HG02678 (cell line): ENCODE data around the gene POMGNT1.
A peak's percentile ranks its signal among the peaks of the same experiment; 100 is the strongest.
"Not testable (repeated sequence)": the region's sequence is repeated elsewhere in the genome, so short reads cannot be mapped to it uniquely, and the experiment has no call there.

Experiments used
- ATAC-seq: cut with Tn5 transposase; IDR thresholded peaks from one replicate; pipeline ENCODE4 v1.9.1; 2021; ENCODE audit warnings: mild to moderate bottlenecking, moderate library complexity; ENCODE audit not compliant: unreplicated experiment

Gene POMGNT1

DNA sequence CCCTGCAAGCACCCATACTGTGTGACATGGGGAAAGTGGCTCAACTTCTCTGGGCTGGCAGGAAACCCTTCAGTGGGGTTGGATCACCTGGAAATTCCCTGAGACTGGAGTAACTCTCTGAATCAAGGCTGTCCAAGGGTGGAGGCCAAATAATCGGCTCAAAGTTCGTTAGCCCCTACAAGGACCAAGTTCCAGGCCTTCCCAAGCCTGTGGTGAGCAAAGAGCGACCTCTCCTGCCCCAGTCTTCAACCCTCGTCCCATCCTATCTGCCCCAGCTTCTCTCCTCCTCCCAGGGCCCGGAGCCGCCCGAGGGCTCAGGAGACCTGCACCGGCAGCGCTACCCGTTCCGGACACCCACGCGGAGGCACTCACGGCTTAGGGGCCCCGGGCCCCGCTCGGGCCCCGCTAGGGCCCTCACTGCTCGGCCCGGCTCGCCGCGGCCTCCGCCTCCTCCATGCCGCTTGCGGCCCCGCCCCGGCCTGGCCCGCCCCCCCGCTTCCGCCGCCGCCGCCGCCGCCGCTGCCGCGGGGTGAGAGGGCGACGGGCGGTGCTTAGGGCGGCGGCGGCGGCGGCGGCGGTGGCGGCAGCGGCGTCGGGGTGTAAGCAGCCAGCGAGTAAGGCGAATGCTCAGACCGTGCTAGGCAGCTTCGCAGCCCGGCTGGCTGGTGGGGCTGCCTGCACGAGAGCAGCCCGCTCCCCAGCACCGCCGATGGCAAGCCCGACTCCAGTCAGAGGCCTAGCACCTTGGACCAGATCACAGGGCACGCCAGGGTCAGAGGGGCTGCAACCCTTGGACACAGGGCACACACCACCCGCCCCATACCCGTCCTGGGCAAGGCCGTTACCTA is at the start of gene POMGNT1:
Gene POMGNT1 (minus strand): TSS at position 471 of the 848 bp plus-strand sequence. CDS start 613 bp downstream, outside the sequence.
- ATAC-seq, result peak; percentile 91

DNA sequence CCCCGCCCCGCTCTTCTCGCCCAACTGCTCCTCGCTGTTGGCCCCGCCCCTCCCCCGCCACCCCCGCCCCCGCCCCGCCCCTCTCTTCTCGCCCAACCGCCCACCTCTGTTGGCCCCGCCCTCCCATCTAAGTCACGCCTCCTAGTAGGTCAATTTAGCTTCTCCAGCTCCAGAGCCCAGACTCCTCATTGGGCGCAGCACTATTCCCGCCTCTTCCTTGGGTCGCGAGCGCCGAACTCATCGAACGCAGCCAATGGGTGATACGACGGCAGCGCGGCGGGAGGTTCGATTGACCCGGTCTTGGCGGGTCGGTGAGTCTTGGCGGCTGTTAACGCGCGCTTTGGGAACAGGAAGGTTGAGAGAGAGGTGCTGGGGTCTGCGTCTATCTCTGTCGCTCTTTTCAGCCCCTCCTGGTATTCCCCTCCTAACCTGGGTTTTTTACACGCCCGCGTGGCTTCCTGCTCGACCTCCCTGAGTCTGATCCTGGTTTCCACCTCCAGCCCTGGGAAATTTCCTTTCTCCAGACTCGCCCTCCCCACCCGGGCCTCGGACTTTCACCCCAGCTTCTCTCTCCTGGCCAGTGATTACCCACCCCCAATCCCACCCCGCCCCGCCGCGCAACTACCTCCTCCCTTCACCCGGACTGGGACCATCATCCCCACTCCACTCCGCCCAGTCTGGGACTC is 49.3 kb upstream of the POMGNT1 start, which contains the start of gene RAD54L:
Gene RAD54L (plus strand): TSS at position 328 of the 686 bp plus-strand sequence. CDS start 643 bp downstream, outside the sequence.
- peak; percentile 91 for ATAC-seq

DNA sequence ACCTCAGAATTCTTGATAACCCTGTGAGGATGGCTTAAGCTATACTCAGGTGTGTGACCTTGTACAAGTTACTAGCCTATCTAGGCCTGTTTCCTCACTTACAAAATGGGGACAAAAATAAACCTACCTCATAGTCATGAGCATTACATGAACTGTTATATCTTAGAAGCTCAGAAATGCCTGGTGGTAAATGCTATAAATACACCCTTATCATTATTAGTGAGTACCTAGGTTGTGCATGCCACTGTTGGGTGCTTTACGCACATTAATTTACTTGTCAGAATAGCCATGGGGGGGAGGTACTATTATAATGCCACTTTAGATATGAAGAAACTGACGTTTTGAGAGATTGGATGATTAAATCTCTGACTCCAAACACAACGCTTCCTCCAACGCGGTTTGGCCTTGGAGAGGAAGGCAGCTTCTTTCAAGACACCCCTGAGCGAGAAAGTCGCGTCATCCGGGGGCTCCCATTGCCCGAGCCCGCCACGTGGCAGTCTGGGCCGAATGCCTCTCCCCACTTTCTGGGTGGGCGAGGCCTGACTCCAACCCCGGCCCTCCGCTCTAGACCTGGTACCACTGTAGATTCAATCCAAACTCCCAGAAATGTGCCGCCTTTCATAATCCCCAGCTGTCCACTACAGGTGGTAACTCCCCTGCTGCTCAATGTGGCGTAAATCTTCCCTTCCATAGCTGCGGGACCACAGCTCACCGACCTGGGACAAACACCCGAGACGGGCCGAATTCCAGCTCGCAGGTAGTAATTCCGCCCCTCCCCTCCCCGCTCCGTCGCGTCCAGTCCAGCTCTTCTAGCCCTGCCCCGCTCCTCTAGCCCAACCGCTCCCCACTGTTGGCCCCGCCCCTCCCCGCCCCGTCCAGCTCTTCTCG is 48.6 kb upstream of the POMGNT1 start:
- peak; percentile 56 for ATAC-seq

DNA sequence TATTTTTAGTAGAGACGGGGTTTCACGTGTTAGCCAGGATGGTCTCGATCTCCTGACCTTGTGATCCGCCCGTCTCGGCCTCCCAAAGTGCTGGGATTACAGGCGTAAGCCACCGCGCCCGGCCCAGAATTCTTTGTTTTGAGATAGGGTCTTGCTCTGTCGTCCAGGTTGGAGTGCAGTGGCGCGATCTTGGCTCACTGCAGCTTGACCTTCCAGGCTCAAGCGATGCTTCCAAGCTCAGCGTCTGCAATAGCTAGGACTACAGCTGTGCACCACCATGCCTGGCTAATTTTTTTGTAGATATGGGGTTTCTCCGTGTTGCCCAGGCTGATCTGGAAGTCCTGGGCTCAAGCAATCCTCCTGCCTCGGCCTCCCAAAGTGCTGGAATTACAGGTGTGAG is 47.9 kb upstream of the POMGNT1 start:
- ATAC-seq, result not testable (repeated sequence)

DNA sequence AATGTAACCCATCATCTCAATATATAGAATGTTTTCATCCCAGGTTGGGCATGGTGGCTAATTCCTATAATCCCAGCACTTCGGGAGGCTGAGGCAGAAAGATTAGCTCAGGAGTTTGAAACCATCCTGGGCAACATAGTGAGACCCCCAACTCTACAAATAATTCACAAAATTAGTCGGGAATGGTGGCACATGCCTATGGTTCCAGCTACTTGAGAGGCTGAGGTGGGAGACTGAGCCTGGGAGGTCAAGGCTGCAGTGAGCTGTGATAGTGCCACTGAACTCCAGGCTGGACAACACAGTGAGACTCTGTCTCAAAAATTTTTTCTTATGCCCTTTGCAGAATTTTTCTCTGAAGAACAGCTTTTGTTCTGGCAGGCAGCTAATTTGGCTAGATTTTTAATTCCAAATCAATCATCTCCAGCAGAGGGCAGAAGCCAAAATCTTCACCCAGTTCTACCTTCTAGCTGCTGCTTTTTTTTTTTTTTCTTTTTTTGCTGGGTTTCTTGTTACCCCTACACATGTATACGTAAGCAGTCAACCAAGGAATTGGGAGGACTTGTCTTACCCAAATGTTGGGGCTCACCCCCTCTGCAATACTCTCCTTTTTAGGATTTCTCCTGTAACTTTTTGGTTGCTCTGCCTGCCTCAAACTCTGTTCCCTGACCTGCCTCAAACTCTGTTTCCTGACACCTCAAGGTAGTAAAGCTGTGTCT is 46.6 kb upstream of the POMGNT1 start:
- ATAC-seq, result no peak

DNA sequence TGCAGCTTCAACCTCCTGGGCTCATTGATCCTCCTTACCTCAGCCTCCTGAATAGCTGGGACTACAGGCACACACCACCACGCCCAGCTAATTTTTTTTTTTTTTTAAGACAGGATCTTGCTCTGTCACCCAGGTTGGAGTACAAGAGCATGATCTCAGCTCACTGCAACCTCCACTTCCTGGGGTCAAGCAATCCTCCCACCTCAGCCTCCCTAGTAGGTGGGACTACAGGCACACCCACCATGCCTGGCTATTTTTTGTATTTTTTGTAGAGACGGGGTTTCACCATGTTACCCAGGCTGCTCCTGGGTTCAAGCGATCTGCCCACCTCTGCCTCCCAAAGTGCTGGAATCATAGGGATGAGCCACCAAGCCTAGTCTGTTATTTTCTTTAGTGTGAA is 45.6 kb upstream of the POMGNT1 start:
- ATAC-seq, result not testable (repeated sequence)

DNA sequence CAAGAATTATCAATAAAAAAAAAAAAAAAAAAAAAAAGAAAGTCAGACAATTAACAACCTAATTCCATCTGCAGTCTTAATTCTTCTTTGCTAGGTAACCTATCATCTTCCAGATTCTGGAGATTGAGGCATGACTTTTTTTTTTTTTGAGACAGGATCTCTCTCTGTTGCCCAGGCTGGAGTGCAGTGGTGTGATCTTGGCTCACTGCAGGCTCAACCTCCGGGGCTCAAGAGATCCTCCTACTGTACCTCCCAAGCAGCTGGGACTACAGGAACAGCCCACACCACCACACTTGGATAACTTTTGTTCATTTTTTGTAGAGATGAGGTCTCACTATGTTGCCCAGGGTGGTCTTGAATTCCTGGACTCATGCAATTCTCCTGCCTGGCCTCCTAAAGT is 44.7 kb upstream of the POMGNT1 start:
- no peak for ATAC-seq

DNA sequence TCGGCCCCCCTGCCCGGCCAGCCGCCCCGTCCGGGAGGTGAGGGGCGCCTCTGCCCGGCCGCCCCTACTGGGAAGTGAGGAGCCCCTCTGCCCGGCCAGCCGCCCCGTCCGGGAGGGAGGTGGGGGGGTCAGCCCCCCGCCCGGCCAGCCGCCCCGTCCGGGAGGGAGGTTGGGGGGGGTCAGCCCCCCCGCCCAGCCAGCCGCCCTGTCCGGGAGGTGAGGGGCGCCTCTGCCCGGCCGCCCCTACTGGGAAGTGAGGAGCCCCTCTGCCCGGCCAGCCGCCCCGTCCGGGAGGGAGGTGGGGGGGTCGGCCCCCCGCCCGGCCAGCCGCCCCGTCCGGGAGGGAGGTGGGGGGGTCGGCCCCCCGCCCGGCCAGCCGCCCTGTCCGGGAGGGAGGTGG is 43.5 kb upstream of the POMGNT1 start:
- ATAC-seq, result not testable (repeated sequence)

DNA sequence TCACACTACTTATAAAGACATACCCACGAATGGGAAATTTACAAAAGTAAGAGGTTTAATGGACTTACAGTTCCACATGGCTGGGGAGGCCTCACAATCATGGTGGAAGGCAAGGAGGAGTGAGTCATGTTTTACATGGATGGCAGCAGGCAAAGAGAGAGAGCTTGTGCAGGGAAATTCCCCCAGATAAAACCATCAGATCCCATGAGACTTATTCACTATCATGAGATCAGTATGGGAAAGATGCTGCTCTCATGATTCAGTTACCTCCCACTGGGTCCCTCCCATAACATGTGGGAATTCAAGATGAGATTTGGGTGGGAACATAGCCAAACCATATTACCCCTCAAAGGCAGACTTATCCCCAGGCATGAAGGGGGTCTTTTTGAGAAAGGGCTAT is 40.6 kb upstream of the POMGNT1 start:
- ATAC-seq, result not testable (repeated sequence)

DNA sequence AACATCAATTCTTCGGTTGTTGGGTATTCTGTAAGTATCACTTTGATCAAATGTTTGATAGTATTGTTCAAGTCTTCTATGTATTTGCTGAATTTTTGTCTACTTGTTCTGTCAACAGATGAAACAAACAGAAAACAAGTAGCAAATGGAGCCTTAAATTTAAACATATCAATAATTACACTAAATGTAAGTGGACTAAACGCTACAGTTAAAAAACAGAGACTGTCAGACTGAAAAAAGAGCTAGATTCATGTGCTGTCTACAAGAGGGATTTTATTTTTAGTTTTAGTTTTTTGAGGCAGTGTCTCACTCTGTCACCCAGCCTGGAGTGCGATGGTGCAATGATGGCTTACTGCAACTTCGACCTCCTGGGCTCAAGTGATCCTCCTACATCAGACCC is 38.6 kb upstream of the POMGNT1 start:
- no peak for ATAC-seq

DNA sequence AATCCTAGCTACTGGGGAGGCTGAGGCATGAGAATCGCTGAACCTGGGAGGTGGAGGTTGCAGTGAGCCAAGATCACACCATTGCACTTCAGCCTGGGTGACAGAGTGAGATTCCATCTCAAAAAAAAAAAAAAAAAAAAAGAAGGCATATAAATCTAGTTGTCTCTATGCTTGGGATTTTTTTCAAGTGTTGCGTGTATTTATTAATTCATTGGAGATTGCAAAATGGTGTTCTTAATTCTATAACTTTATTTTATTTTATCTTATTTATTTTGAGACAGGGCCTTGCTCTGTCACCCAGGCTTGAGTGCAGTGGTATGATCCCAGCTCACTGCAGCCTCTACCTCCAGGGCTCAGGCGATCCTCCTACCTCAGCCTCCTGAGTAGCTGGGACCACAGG is 33.0 kb upstream of the POMGNT1 start:
- ATAC-seq, result not testable (repeated sequence)

DNA sequence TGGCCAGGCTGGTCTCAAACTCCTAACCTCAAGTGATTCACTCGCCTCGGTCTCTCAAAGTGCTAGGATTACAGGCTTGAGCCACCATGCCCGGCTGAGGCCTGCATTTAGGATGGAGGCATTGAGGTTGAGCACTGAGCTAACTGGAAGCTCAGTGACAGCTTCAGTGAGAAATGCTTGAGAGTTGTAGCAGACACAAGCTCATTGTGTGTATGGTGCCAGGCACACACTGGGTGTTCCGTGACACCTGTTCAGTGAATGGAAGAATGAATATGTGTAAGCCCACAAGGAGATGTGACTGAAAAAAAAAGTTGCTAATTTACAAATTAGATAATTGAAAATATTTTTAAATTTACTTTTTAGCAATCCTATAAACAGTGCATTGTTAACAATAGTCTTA is 26.7 kb upstream of the POMGNT1 start:
- no peak for ATAC-seq

DNA sequence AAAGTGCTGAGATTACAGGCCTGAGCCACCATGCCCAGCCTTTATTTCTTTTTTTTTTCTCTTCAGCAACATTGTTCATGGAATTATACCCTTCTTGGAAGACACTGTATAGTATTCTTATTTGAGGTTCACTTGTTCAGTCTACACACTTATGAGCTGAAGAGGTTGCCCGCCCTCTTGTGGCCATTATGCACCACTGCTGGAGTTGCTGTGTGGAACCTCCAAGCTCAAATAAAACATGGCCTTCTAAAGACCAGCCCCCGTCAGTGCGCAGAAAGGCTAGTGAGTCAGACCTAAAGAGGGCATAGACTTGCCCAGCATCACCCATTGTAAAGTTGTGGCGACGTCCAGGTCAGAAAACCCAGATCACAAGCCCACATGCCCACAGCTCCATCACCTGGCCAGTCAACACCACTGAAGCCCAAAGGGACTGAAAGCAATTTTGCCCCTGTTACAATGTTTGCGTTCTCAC is 25.3 kb upstream of the POMGNT1 start:
- ATAC-seq, result peak; percentile 61

DNA sequence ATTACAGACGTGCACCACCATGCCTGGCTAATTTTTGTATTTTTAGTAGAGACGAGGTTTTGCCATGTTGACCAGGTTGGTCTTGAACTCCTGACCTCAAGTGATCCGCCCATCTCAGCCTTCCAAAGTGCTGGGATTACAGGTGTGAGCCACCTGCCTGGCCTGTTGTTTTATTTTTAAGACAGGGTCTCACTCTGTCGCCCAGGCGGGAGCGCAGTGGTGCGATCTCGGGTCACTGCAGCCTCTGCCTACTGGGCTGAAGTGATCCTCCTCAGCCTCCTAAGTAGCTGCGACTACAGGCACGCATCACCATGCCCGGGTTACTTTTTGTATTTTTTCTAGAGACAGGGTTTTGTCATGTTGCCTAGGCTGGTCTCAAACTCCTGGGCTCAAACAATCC is 24.8 kb upstream of the POMGNT1 start:
- not testable (repeated sequence) for ATAC-seq

DNA sequence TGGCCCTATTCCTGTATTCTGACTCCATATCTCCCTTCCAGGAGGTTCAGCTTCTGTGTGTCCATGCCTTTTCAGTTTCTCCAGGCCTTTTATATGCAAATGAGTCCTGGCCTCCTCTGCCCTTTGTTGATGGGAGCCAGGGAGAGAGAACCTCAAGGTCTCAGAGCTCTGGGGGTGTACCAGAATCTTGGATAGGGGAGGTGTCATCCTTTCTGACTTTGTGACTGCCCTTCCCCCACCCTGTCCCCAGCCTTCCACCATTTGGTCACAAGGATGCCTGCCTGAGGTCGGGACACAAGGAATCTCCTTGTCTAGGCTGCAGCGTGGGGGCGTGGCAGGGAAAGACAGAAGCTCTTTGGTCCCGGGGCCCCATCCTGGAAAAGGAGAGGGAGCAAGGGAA is 23.5 kb upstream of the POMGNT1 start:
- no peak for ATAC-seq

DNA sequence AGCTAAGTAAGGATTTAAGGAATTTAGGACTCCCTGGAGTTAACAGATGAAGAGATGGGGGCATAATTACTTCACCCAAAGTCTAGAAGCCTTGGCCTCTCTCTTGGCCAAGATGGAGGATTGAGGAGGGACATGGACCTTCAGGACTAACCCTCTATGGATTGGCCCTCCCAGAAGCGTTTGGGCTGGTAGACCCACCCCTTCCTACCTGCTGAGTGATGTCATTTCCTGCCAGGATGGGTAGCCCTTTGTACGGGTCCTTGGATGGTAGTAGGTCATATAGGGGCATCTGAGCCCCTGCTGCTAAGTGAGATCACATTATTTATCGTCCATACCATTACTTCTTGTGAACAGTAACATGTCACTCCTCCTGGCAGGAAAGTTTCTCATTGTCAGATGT is 22.6 kb upstream of the POMGNT1 start:
- no peak for ATAC-seq

DNA sequence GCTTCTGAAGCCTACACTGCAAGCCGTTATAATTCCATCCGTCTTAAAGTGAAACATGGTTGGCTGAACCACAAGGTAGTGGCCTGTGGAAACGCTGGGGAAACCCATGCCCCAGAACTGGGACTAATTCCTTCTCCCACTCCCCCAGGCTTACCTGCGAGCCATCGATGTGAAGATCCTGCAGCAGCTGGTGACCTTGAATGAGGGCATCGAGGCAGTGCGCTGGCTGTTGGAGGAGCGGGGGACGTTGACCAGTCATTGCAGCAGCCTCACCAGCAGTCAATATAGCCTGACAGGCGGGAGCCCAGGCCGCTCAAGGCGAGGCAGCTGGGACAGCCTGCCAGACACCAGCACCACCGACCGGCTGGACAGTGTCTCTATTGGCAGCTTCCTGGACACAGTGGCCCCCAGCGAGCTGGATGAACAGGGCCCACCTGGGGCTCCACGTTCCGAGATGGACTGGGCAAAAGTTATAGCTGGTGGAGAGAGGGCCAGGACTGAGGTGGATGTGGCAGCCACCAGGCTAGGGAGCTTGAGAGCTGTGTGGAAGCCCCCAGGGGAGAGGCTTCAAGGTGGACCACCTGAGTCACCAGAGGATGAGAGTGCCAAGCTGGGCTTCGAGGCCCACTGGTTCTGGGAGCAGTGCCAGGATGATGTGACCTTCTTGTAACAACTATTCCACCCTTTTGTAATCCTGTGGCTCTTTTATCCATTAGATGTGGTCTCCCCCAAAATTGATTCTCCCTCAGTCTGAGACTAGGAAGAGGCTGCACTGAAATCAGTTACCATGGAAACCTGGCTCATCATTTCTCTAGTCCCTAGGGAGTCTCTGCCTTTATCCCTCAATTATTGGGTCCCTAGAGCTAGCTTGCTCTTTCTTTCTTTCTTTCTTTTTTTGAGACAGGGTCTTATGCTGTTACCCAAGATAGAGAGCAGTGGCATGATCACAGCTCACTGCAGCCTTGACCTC is 21.6 kb upstream of the POMGNT1 start:
- ATAC-seq, result no peak

DNA sequence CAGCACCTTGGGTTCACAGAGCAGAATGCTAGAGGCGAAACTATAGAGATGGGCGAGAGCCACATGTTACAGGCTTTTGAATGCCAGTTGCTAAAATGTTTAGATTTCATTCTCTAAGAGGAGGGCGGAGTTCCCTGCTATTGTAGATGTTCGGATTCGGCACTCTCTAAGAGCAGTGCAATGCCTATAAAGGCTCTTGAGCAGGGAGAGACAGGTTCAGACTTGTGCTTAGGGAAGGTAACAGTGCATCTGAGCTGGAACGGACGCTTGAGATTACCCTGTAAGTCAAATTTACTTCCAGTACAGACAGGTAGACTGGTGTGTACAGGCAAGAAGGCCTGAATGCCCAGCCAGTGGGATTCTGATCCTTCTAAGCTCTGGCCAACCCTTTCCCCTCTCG is 20.2 kb upstream of the POMGNT1 start:
- ATAC-seq, result no peak

DNA sequence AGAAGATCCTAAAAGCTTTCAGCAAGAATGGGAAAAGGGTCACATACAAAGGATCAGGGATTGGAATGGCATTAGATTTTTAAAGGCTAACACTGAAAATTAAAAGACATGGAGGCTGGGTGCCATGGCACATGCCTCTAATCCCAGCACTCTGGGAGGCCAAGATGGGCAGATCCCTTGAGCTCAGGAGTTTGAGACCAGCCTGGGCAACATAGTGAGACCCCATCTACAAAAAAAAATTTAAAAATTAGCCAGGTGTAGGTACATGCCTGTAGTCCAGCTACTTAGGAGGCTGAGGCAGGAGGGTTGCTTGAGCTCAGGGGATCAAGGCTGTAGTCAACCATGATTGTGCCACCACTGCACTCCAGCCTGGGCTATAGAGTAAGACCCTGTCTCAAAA is 17.3 kb upstream of the POMGNT1 start:
- no peak for ATAC-seq
